Measurements from ENCODE around the gene EDNRA. TPM values are rescaled to one million over a fixed set of nuclear protein-coding genes. Genes with fewer than 3 reads are reported as not detected.

EDNRA gene
- total RNA-seq, 4 donors from 2014 or later = 9.7 to 206 (median 42.0) TPM

Other genes with a start within 250 kb of the EDNRA start
- gene TMEM184C, start 136.3 kb downstream of the EDNRA start, total RNA-seq = 10 to 100 TPM; 14.7 to 73.3 (median 51.3) TPM
- 10 to 100 TPM in 3 of 4 donors, 1 to 10 TPM in 1; 3.5 to 63.3 (median 25.6) TPM for gene PRMT9, start 203.1 kb downstream of the EDNRA start, total RNA-seq